ENCODE results near the gene PPP5C.

The PPP5C gene

DNA sequence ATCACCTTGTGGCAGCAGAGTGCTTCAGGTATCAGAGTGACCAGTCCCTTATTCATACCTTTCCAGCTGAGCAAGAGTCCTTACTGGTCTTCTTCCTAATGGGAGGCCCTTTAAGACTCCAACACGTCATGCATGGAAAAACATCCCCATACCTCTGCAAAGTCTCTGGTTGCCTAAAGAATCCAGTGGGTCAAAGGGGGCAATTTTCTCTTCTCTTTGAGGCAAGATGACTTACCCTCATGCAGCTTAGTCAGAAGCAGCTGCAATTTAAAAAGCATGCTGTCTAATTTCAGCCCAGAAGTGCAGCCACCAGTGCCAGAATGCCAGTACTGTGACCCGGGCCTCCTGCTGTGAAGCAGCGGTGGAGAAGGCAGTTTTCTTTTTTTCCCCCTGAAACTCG is 18.7 kb downstream of the PPP5C start:
- TF ChIP-seq MYC (IDR thresholded peaks at IDR 0.05; ENCODE audit: low read depth, low read length) = no peak
- DNase-seq (ENCODE audit: low read depth) = no peak
- no peak overlapping the region for H3K4me3 ChIP-seq (ENCODE audit: low read depth, low read length)

GRCh38 chr19:46366620-46367292 is 19.9 kb downstream of the PPP5C start:
- no peak for DNase-seq (ENCODE audit: low read depth)
- no peak overlapping the region for H3K4me3 ChIP-seq (ENCODE audit: low read depth, low read length)

GRCh38 chr19:46367426-46367825 is 20.5 kb downstream of the PPP5C start:
- H3K4me3 ChIP-seq (ENCODE audit: low read depth, low read length) = no peak overlapping the region
- TF ChIP-seq MYC (IDR thresholded peaks at IDR 0.05; ENCODE audit: low read depth, low read length) (no peak), CTCF (IDR thresholded peaks at IDR 0.05; ENCODE audit: low read depth, low read length) (no peak), MAX (IDR thresholded peaks at IDR 0.05; ENCODE audit: low read depth, low read length) (no peak), POLR2A (IDR thresholded peaks at IDR 0.05; ENCODE audit: extremely low read depth, insufficient read length) (no peak)
- no peak for DNase-seq (ENCODE audit: low read depth)

More at GRCh38 chr19:46366620-46367292, 19.9 kb downstream of the PPP5C start:
- no peak for TF ChIP-seq CTCF (IDR thresholded peaks at IDR 0.05; ENCODE audit: low read depth, low read length)
- no peak for TF ChIP-seq MYC (IDR thresholded peaks at IDR 0.05; ENCODE audit: low read depth, low read length)
- TF ChIP-seq MAX (IDR thresholded peaks at IDR 0.05; ENCODE audit: low read depth, low read length) = no peak
- TF ChIP-seq POLR2A (IDR thresholded peaks at IDR 0.05; ENCODE audit: extremely low read depth, insufficient read length) = no peak

- TF ChIP-seq MYC (IDR thresholded peaks at IDR 0.05; ENCODE audit: low read depth, low read length) (no peak), MAX (IDR thresholded peaks at IDR 0.05; ENCODE audit: low read depth, low read length) (no peak), POLR2A (IDR thresholded peaks at IDR 0.05; ENCODE audit: extremely low read depth, insufficient read length) (no peak), CTCF (IDR thresholded peaks at IDR 0.05; ENCODE audit: low read depth, low read length) (no peak)
- H3K4me3 ChIP-seq (ENCODE audit: low read depth, low read length) = no peak overlapping the region
- no peak for DNase-seq (ENCODE audit: low read depth)
Observed at GRCh38 chr19:46368116-46368515, 21.2 kb downstream of the PPP5C start.

GRCh38 chr19:46369817-46370216 is 22.9 kb downstream of the PPP5C start:
- no peak for DNase-seq (ENCODE audit: low read depth)
- TF ChIP-seq MAX (IDR thresholded peaks at IDR 0.05; ENCODE audit: low read depth, low read length) (no peak), CTCF (IDR thresholded peaks at IDR 0.05; ENCODE audit: low read depth, low read length) (no peak), POLR2A (IDR thresholded peaks at IDR 0.05; ENCODE audit: extremely low read depth, insufficient read length) (no peak), MYC (IDR thresholded peaks at IDR 0.05; ENCODE audit: low read depth, low read length) (no peak)
- no peak overlapping the region for H3K4me3 ChIP-seq (ENCODE audit: low read depth, low read length)

DNA sequence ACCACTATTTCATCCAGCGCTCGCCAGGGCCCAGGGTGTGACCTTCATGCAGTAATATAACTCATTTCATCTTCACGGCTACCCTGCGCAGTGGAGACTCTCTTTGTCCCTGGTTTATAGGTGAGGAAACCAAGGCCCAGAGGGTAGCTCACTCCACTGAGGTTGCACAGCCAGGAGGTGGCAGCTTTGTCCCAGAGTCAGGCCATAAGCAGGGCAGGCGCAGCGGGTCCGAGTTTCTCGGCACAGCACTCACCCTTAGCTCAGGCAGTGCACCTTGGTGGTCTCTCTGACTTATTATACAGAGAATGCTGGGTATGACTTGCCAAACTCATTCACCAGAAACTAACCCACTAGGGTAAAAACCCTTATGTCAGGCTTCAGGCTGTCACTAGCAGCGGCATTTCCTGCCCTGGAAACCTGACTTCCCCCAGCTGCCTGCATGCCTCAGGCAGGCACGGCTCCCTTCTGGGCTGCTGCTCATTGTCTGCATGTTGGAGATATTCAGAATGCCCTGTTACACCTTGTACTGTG is 24.5 kb downstream of the PPP5C start:
- H3K4me3 ChIP-seq (ENCODE audit: low read depth, low read length) = no peak overlapping the region
- TF ChIP-seq MYC (IDR thresholded peaks at IDR 0.05; ENCODE audit: low read depth, low read length) (no peak), POLR2A (IDR thresholded peaks at IDR 0.05; ENCODE audit: extremely low read depth, insufficient read length) (no peak), MAX (IDR thresholded peaks at IDR 0.05; ENCODE audit: low read depth, low read length) (no peak), CTCF (IDR thresholded peaks at IDR 0.05; ENCODE audit: low read depth, low read length) (no peak)
- no peak for DNase-seq (ENCODE audit: low read depth)
